ENCODE measurements around the gene CUZD1. TPM values are rescaled to one million over a fixed set of nuclear protein-coding genes. Genes with fewer than 3 reads are reported as not detected.

Gene CUZD1
- total RNA-seq, 2 experiments from 2014 or later = 1.8 to 2.1 TPM

- Mint-ChIP-seq H3K4me1 (peaks cover 31% of the 10 kb centered on the region), H3K36me3 (ENCODE audit: low read depth) (peaks cover 57% of the 10 kb centered on the region), H3K4me3 (no peak overlapping the region), H3K27me3 (no peaks in the 10 kb centered on the region), H3K9me3 (no peaks in the 10 kb centered on the region), H3K27ac (no peak overlapping the region)
- ChIA-PET CTCF (no interaction called here), POLR2A (no interaction called here)
- no peak for DNase-seq
These were observed 4.4 kb upstream of the CUZD1 start for GRCh38 chr10:122849900-122850605.

GRCh38 chr10:122849090-122849489 is 3.4 kb upstream of the CUZD1 start:
- Mint-ChIP-seq H3K4me3 (no peak overlapping the region), H3K36me3 (ENCODE audit: low read depth) (peaks cover 50% of the 10 kb centered on the region), H3K27ac (no peak overlapping the region), H3K4me1 (peaks cover 22% of the 10 kb centered on the region), H3K9me3 (no peaks in the 10 kb centered on the region), H3K27me3 (no peaks in the 10 kb centered on the region)
- DNase-seq = no peak
- CTCF ChIA-PET = no interaction called here
- POLR2A ChIA-PET = no interaction called here

- Mint-ChIP-seq H3K4me1 (peaks cover 13% of the 10 kb centered on the region), H3K36me3 (ENCODE audit: low read depth) (peaks cover 39% of the 10 kb centered on the region), H3K27ac (no peak overlapping the region), H3K9me3 (no peaks in the 10 kb centered on the region), H3K27me3 (no peaks in the 10 kb centered on the region), H3K4me3 (no peak overlapping the region)
- no peak for DNase-seq
- POLR2A ChIA-PET = no interaction called here
- CTCF ChIA-PET = no interaction called here
These were observed 2.3 kb upstream of the CUZD1 start for GRCh38 chr10:122847782-122848604.

DNA sequence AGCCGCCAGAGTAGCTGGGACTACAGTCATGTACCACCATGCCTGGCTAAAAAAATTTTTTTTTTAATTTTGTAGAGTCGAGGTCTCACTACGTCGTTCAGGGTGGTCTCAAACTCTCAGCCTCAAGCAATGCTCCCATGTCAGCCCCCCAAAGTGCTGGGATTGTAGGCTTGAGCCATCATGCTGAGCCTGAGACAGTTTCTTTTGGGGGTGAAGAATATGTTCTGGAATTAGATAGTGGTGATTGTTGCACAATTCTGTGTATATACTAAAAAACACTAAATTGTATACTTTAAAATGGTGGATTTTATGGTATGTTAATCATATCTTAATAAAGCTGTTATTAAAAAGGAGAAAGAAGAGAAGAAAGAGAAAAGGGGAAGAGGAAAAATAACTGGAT is 1.5 kb downstream of the CUZD1 start:
- Mint-ChIP-seq H3K27me3 (no peaks in the 10 kb centered on the region), H3K9me3 (no peaks in the 10 kb centered on the region), H3K4me1 (peaks cover 5% of the 10 kb centered on the region), H3K4me3 (no peak overlapping the region), H3K36me3 (ENCODE audit: low read depth) (peaks cover 35% of the 10 kb centered on the region), H3K27ac (no peak overlapping the region)
- ChIA-PET CTCF (interaction anchor here (0.8 kb wide), 1 partner anchor 816 kb away, joined by 5 read pairs; no protein-coding TSS in a partner anchor), POLR2A (no interaction called here)
- no peak for DNase-seq

GRCh38 chr10:122841569-122841968 is 4.1 kb downstream of the CUZD1 start:
- H3K36me3 Mint-ChIP-seq (ENCODE audit: low read depth) = peaks cover 42% of the 10 kb centered on the region
- DNase-seq = no peak
- H3K27me3 Mint-ChIP-seq = no peaks in the 10 kb centered on the region
- no peaks in the 10 kb centered on the region for H3K4me1 Mint-ChIP-seq
- H3K9me3 Mint-ChIP-seq = no peaks in the 10 kb centered on the region
- CTCF ChIA-PET = no interaction called here
- H3K4me3 Mint-ChIP-seq = no peak overlapping the region
- POLR2A ChIA-PET = no interaction called here
- H3K27ac Mint-ChIP-seq = no peak overlapping the region

GRCh38 chr10:122839505-122839904 is 6.2 kb downstream of the CUZD1 start:
- Mint-ChIP-seq H3K36me3 (ENCODE audit: low read depth) (peaks cover 38% of the 10 kb centered on the region), H3K27ac (no peak overlapping the region), H3K4me3 (no peak overlapping the region), H3K4me1 (no peaks in the 10 kb centered on the region), H3K27me3 (no peaks in the 10 kb centered on the region), H3K9me3 (no peaks in the 10 kb centered on the region)
- DNase-seq = no peak
- POLR2A ChIA-PET = no interaction called here
- CTCF ChIA-PET = no interaction called here

- Mint-ChIP-seq H3K9me3 (no peaks in the 10 kb centered on the region), H3K27ac (no peak overlapping the region)
- POLR2A ChIA-PET = no interaction called here
These were observed 6.8 kb downstream of the CUZD1 start for GRCh38 chr10:122838880-122839279.

GRCh38 chr10:122835908-122836307 is 9.7 kb downstream of the CUZD1 start:
- Mint-ChIP-seq H3K4me1 (no peaks in the 10 kb centered on the region), H3K27me3 (no peaks in the 10 kb centered on the region), H3K36me3 (ENCODE audit: low read depth) (peaks cover 54% of the 10 kb centered on the region), H3K27ac (no peak overlapping the region), H3K9me3 (no peaks in the 10 kb centered on the region), H3K4me3 (no peak overlapping the region)
- POLR2A ChIA-PET = interaction anchor here (0.6 kb wide), 1 partner anchor 27 kb away, joined by 4 read pairs; no protein-coding TSS in a partner anchor
- no peak for DNase-seq
- CTCF ChIA-PET = no interaction called here

More at GRCh38 chr10:122838880-122839279, 6.8 kb downstream of the CUZD1 start:
- no peak overlapping the region for H3K4me3 Mint-ChIP-seq
- DNase-seq = no peak
- H3K36me3 Mint-ChIP-seq (ENCODE audit: low read depth) = peaks cover 40% of the 10 kb centered on the region
- no peaks in the 10 kb centered on the region for H3K4me1 Mint-ChIP-seq
- H3K27me3 Mint-ChIP-seq = no peaks in the 10 kb centered on the region
- CTCF ChIA-PET = no interaction called here

GRCh38 chr10:122830965-122831353 is 14.7 kb downstream of the CUZD1 start:
- Mint-ChIP-seq H3K36me3 (ENCODE audit: low read depth) (peaks cover 23% of the 10 kb centered on the region), H3K27me3 (peaks cover 5% of the 10 kb centered on the region), H3K4me3 (no peak overlapping the region), H3K4me1 (no peaks in the 10 kb centered on the region), H3K9me3 (no peaks in the 10 kb centered on the region), H3K27ac (no peak overlapping the region)
- CTCF ChIA-PET = no interaction called here
- no peak for DNase-seq
- POLR2A ChIA-PET = no interaction called here

GRCh38 chr10:122830273-122830964 is 15.2 kb downstream of the CUZD1 start:
- ChIA-PET CTCF (no interaction called here), POLR2A (no interaction called here)
- H3K9me3 Mint-ChIP-seq = no peaks in the 10 kb centered on the region
- no peak overlapping the region for H3K27ac Mint-ChIP-seq
- no peak for DNase-seq
- H3K4me1 Mint-ChIP-seq = no peaks in the 10 kb centered on the region
- H3K27me3 Mint-ChIP-seq = peaks cover 5% of the 10 kb centered on the region
- peaks cover 21% of the 10 kb centered on the region for H3K36me3 Mint-ChIP-seq (ENCODE audit: low read depth)
- H3K4me3 Mint-ChIP-seq = no peak overlapping the region

- Mint-ChIP-seq H3K4me3 (no peak overlapping the region), H3K27me3 (peaks cover 11% of the 10 kb centered on the region), H3K4me1 (no peaks in the 10 kb centered on the region), H3K27ac (no peak overlapping the region), H3K9me3 (no peaks in the 10 kb centered on the region), H3K36me3 (ENCODE audit: low read depth) (peaks cover 21% of the 10 kb centered on the region)
- ChIA-PET POLR2A (no interaction called here), CTCF (no interaction called here)
- no peak for DNase-seq
These were observed 16.2 kb downstream of the CUZD1 start for GRCh38 chr10:122829454-122829853.

- peaks cover 18% of the 10 kb centered on the region for H3K36me3 Mint-ChIP-seq (ENCODE audit: low read depth)
- H3K4me1 Mint-ChIP-seq = no peaks in the 10 kb centered on the region
- H3K9me3 Mint-ChIP-seq = no peaks in the 10 kb centered on the region
- CTCF ChIA-PET = no interaction called here
- POLR2A ChIA-PET = no interaction called here
- H3K4me3 Mint-ChIP-seq = no peak overlapping the region
- DNase-seq = no peak
- H3K27ac Mint-ChIP-seq = no peak overlapping the region
- H3K27me3 Mint-ChIP-seq = peaks cover 14% of the 10 kb centered on the region
These were observed 16.9 kb downstream of the CUZD1 start for GRCh38 chr10:122828716-122829255.

DNA sequence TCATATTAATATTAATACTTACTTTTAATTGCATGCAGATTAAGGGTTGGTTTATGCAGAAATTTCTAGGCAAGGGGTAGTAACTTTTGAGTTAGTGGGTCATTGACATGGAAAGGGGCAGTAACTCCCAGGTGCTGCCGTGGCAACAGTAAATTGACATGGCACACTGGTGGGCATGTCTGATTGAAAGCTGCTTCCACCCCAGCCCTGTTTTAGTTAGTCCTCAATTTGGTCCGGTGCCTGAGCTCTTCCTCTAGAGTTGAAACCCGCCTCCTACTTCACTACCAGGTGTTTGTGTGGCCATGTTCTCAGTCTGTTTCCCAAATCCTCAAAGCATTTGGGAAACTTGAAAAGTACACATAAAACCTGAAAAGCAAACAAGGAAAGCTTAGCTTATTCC is 18.4 kb downstream of the CUZD1 start:
- peaks cover 14% of the 10 kb centered on the region for H3K36me3 Mint-ChIP-seq (ENCODE audit: low read depth)
- no peak overlapping the region for H3K4me3 Mint-ChIP-seq
- ChIA-PET POLR2A (no interaction called here), CTCF (no interaction called here)
- DNase-seq = no peak
- no peak overlapping the region for H3K27ac Mint-ChIP-seq
- peaks cover 14% of the 10 kb centered on the region for H3K27me3 Mint-ChIP-seq
- H3K4me1 Mint-ChIP-seq = no peaks in the 10 kb centered on the region
- H3K9me3 Mint-ChIP-seq = no peaks in the 10 kb centered on the region
